HG03460 (cell line): ENCODE data around the gene COL23A1.

Experiments used
- ATAC-seq: cut with Tn5 transposase; IDR thresholded peaks from one replicate; pipeline ENCODE4 v1.9.1; 2021; ENCODE audit not compliant: unreplicated experiment

Gene COL23A1

GRCh38 chr5:178464431-178465048, 125.7 kb downstream of the COL23A1 start:
- ATAC-seq: no peak

DNA sequence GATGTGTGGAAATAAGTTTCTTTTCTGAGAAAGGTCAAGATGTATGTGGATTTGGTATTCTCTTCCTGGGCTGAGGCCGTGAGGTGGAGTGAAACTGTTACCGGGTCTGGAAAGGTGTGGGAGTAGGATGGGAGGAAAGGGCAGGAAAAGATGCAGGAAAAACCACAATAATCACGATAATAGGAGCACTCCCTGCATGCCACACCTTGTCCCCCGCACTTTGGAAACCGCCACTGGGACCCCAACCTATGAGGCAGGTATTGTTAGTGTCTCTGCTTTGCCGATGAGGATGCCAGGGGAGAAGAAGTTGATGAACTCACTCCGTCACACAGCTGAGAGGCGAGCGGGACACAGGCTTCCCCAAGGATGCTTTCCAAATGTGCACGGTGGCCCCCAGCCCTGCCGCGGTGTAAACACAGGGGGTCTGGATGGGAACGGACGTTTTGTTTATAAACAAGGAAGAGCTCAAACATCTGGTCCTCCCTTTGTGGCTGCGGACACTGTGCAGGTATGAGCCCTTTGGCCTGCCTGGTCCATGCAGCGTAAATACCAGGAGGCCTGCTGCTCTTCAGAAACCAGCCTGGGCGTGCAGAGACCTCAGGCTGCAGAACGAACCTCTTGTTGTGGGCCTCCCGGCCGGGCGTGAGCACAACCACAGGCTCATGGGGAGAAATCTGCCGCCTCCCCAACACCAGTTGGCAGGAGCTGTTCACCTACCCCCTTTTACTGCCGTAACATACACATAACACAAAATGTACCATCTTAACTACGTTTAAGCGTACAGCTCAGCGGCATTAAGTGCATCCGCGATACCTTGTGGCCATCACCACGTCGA, 126.7 kb downstream of the COL23A1 start:
- no peak for ATAC-seq

GRCh38 chr5:178462816-178463215, 127.4 kb downstream of the COL23A1 start:
- no peak for ATAC-seq

DNA sequence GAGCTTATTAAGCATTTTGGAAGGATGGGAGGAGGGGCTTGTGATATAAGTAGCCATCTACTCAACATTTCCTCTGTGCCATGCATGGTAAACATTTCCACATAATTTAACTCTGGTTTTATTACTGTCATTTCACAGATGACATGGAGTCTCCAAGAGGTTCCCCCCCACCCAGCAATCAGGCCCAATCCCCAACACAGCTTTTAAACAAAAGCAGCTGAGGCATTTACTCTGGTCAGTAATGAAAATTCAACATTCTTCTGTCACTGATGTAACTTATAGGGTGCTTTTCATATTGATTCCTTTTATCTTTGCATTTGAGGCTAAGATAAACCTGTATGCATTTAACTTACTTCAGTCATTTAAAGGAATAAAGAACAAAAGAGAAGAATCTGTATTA, 128.1 kb downstream of the COL23A1 start:
- no peak for ATAC-seq

DNA sequence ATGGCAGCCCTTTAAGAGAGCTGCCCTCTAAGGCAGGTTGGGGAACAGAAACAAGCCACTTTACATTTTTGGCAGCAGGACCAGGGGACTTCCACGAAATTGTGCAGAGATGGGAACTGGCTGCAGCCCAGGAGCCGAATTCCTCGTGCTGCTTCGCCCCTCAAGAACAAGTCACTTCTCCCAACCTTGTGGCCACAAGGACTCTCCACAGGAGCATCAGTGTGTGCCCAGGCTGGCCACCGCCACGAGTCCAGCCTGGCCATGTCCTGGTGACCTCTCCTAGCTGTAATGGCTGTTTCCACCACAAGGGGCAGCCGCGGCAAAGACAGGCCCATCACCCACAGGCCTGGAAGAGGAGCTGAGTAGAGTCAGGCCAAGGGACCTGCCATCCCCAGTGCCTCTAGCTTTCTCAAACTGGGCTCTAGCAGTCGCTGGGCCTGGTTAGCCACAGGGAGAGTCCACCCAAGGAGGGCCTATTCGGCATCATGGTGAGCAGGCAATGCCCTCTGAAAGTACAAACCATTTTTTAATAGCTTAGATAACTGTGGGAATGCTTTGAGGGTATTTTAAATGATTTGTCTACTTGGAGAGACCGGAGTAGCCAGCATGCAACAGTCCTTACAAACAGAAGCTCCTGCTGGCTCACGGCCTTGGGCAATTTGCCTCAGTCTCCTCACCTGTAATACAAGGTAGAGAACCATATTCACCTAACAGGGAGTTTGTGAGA, 129.0 kb downstream of the COL23A1 start:
- ATAC-seq: peak; percentile 84

DNA sequence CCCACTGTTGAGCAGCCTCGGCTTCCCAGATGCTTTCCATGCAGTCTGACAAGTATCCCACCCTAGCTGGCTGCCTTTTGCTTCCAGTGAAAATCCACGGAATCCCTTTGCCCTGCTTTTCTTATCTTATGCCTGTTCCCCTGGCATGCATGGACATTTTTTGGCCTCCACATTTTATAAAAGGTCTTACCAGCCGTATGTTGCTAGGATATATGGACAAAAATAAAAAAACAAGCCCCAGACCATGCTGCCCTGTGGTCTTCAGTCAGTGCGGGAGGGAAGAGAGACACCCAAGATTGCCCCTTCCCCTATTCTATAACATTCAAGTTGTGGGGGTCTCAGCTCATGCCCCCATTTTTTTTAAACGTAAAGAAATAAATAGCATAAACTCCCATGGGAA, 129.6 kb downstream of the COL23A1 start:
- ATAC-seq: no peak

GRCh38 chr5:178460174-178460573, 130.0 kb downstream of the COL23A1 start:
- no peak for ATAC-seq

DNA sequence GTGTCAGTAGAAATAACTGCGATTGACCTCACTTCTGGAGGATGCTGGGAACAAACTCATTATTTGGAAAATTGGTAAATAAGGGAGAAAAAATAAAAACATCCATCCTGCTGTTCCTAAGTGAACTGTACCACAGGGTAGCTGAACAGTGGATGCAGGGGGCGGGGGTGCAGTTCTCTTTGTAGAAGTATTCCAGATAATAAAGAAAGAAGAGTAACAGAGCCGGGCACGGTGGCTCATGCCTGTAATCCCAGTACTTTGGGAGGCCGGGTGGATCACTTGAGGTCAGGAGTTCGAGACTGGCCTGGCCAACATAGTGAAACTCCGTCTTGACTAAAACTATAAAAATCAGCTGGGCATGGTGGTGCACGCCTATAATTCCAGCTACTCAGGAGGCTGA, 132.1 kb downstream of the COL23A1 start:
- no peak for ATAC-seq

DNA sequence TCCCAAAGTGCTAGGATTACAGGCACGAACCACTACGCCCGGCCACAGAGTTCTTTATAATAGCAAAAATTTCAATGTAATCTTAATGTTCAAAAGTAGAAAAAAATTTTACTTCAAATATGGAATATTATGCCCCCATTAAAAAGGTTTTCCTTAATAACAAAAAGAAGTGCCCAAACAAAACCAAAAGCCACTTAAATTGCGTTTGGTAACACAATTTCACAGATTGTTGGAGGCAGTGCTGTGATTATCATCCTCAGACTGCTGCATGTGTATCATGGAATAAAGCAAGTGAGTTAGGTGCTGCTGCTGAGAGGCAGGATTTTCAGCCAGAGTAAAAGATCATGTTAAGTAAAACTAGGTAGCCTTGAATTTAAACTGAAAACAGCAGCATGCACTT, 132.7 kb downstream of the COL23A1 start:
- no peak for ATAC-seq

GRCh38 chr5:178455480-178455835, 134.7 kb downstream of the COL23A1 start:
- no peak for ATAC-seq

- no peak for ATAC-seq
These were observed 135.2 kb downstream of the COL23A1 start for GRCh38 chr5:178454821-178455479.

DNA sequence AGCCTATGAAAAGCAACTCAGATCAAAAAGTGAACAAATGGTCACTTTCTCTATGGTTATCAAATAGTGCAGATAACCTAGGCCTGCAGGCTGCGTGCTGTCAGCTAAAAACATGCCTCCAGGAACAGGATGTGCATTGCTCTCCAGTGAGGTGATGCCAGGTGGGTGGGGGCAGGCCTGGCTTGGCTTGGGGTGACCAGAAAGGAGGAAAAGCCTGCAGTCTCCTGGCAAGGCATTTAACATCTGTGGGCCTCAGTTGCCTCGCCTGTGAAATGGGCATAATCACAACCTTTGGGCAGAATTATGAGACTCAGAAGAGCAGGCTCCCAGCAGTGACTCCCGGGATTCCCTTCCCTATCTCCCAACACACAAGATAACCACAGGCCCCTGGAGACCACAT, 135.9 kb downstream of the COL23A1 start:
- no peak for ATAC-seq

DNA sequence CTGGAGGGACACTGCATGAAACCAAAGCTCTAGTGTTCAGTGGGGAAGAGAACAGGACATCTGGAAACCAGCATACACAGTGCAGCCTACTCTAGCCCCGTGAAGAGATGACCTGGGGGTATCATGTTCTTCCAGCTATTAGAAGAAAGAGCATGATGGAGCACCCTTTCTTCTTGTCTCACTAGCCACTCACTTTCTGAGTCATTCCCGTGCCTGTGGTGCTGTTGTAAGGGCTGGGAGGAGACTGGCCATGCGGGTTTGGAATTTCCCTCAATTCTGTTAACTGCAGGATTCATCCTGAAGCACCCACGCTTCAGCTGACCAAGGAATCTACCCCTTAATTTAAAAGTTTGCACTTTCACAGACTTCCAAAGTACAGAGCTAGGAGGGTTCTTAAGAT, 137.0 kb downstream of the COL23A1 start:
- no peak for ATAC-seq

DNA sequence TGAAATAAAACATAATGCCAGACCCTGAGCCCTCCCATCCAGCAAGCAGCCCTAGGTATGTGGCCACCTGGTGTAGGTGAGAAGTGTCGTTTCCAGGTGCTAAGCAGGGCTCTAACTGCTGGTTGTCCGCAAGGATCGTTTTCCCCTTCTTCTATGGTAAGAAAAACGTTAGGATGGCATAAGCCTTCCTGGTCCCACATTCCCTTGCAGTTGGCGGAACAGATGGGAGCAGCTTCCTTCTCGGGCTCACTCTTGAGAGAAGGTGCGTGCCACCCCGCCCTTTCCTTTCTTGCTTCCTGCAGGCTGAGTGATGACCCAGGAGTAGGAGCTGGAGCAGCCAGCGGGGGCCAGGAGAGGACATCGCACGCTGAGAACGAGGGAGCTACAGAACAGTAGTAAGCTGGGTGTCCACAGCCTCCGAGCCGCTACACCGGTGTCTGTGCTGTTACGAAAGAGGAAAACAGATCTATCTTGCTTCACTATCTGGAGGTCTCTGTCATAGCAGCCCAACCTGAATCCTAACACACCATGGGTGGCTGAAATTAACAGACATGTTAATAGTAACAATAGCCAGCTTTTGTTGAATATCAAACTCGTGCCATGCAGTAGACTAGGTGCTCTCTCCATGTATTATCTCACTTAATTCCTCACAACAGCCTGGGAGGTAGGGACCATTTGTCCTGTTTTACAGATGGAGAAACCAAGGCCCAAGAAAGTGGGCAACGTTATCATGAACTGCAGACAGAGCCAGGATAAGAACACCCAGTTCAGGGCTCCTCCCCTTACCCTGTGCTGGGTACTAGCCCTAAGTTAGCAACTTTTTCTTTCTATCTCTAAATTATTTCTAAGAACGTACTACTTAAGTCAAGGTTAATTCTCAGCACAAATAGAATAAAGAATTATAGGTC, 139.8 kb downstream of the COL23A1 start:
- ATAC-seq: no peak

DNA sequence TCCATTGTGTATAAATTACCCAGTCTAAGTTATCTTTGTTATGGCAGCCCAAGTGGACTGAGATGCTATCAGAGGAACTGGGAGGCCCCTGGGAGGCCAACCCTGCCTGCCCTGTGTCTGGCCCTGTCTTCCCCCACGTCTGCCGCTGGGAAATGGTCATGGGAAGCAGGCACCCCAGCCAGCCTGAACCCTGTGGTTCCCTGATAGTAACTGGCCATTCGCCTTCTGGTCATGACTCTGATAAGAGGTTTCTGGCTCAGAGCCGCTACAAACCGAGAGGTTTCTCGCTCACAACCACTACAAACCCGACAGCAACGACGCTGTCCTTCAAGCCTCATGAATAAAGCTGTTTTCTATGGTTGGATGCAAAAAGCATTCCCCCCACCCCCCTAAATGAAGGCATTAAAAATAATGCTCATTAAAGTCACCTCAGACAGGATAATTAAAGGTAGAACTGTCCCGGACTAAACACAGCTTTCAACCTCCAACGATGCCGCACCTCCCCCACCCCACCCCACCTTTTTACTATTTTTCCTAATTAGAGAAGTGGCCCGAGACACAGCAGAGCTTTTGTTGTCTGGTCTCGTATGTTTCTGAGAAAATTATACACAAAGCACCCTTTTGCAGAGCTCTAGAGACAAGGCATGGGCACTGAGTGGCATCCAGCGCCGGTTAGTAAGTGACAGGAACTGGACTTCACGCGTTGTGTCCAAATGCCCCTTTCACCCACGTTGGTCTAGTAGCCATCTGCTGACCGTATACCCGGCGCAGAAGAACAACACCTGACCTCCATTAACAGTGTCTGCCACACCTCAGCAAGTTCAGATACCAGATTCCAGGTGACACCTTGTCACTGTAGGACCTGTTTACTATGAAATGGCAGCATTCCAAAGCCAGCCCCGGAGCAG, 140.8 kb downstream of the COL23A1 start:
- no peak for ATAC-seq

DNA sequence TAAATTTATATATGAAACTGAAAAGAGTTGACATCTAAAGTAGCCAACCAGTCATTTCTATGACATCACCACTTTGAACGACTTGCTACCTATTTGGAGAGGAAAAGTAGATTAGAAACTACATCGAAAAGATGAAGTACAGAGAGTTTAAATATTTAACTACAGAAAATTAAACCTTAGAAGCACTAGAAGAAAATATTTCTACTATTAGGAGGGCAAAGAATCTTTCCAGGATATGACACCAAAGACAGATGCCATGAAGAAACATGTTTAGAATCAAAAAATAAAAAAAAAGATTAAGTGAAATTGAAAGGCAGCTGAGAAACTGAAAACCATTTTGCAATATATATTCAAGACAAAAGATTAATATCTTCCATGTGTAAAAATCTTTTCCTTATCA, 144.7 kb downstream of the COL23A1 start:
- ATAC-seq: no peak

DNA sequence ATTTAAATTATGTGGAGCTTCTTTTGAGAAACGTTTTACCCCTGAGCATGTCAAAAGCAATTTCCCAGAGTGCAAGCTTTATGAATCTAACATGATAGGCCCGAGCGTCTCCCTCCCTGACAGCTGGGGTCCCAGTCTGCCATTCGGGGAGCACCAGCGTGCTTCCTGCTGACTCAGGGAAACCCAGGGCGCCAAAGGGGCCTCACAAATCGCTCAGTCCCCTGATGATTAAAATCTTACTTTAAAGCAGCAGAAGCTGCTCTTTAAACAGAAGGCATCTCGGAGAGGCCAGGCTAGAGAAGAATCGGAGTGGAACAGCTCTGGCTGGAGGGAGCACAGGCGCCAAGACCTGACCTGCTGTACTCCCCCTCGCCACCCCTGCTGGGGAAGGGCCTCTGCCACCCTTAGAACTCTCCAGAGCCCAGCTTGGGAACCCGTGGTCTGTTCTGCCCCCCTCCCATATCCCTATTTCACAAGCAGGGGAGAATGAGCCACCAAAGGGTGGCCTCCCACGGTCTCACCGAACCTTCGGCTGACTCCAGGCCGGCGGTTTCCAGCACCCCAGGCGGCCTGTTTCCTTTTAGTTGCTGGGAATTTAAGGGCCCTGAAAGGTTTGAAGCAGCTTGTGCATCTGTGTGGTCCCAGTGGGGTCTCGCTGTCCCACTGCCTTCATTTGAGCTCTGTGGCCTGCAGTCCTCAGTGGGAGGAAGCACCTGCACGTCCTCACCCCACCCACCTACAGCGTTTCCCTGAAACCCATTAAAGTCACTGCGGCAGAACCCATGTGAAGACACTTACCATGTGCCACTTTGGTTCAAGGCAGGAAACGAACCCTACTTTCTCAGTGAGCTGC, 147.6 kb downstream of the COL23A1 start:
- ATAC-seq: no peak

DNA sequence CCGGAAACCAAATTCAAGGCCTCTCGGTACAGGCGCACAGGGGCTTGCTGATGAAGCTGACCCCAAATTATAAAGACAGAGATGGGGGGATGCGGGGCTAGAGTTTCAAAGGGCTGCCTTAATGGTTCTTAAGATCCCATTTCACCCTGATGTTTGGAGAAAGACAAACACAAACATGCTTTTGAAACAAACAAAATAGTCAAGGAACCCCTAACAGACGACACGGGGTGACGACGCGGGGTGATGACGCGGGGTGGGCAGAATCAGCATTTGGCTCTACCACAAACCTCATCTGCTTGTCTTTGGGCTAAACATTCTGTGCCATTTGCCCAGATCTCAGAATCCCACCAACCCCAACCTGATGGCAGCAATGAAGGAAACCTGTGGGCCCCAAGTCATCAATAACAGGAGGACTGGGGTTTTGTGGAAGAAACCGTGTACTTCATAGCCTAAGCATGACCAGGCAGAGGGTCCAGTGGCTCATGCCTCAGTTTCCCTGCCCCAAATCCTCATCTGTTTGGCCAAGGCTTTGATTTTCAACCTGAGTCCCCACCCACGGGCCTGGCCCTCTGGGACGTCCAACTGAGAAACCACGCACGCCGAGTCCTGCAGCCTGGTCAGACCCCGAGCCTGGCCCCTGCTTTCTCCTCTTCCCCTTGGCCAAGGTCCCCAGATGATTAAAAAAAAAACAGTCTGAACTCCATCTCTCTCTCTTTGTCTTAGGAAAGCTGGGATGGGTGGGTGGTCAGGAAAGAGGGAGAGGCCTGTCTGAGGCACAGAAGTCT, 148.5 kb downstream of the COL23A1 start:
- no peak for ATAC-seq
